Amniotic stem cell (primary cell): Measurements from ENCODE around the gene PRODH2.
"Not testable (repeated sequence)": the region's sequence is repeated elsewhere in the genome, so short reads cannot be mapped to it uniquely, and the experiment has no call there.

ENCODE experiments used
- DNase-seq: peaks from one replicate; lab custom pipeline; 2025; lab: John Stamatoyannopoulos, UW

Gene PRODH2

GRCh38 chr19:35781650-35782049, 31.0 kb downstream of the PRODH2 start:
- DNase-seq, result no peak

GRCh38 chr19:35780717-35781116, 31.9 kb downstream of the PRODH2 start:
- no peak for DNase-seq

GRCh38 chr19:35780058-35780457, 32.6 kb downstream of the PRODH2 start:
- DNase-seq, result no peak

GRCh38 chr19:35779033-35779432, 33.6 kb downstream of the PRODH2 start:
- no peak for DNase-seq

- no peak for DNase-seq
These were observed 34.7 kb downstream of the PRODH2 start for GRCh38 chr19:35777961-35778360.

- DNase-seq, result no peak
These were observed 35.4 kb downstream of the PRODH2 start for GRCh38 chr19:35777086-35777841.

- DNase-seq, result no peak
These were observed 36.4 kb downstream of the PRODH2 start for GRCh38 chr19:35776102-35776788.

- DNase-seq, result peak; percentile 97
These were observed 37.1 kb downstream of the PRODH2 start, which contains the start of gene ARHGAP33 for GRCh38 chr19:35775298-35776101. Gene ARHGAP33, plus strand, starts transcription at chr19:35775564. Its CDS starts 95 bp downstream, at chr19:35775659.

GRCh38 chr19:35775046-35775297, 37.7 kb downstream of the PRODH2 start:
- DNase-seq, result no peak

GRCh38 chr19:35774274-35775045, 38.2 kb downstream of the PRODH2 start:
- DNase-seq, result no peak

GRCh38 chr19:35773020-35773806, 39.4 kb downstream of the PRODH2 start:
- DNase-seq, result no peak

- not testable (repeated sequence) for DNase-seq
These were observed 40.3 kb downstream of the PRODH2 start for GRCh38 chr19:35772362-35772761.

- no peak for DNase-seq
These were observed 44.6 kb downstream of the PRODH2 start for GRCh38 chr19:35768082-35768421.

- no peak for DNase-seq
These were observed 45.2 kb downstream of the PRODH2 start for GRCh38 chr19:35767288-35768081.

- no peak for DNase-seq
These were observed 46.0 kb downstream of the PRODH2 start for GRCh38 chr19:35766571-35767104.

- no peak for DNase-seq
These were observed 48.0 kb downstream of the PRODH2 start for GRCh38 chr19:35764432-35765315.

GRCh38 chr19:35760711-35761349, 51.8 kb downstream of the PRODH2 start:
- no peak for DNase-seq

- no peak for DNase-seq
These were observed 52.9 kb downstream of the PRODH2 start for GRCh38 chr19:35759697-35760096.
